NCI-H345 treated with DMSO at 0.1 percent for 48 hours (cell line): ENCODE measurements around the gene MYO5B.

Experiments used
- DNase-seq: peaks from one replicate; lab custom pipeline; 2025; ENCODE audit not compliant: unreplicated experiment; lab: John Stamatoyannopoulos, UW

The MYO5B gene

GRCh38 chr18:49861659-49862058 lies 333.3 kb downstream of the MYO5B start:
- DNase-seq: no peak

- no peak for DNase-seq
Observed at GRCh38 chr18:49859725-49860124, 335.2 kb downstream of the MYO5B start.

- no peak for DNase-seq
Observed at GRCh38 chr18:49859021-49859359, 336.0 kb downstream of the MYO5B start.

- DNase-seq: peak; percentile 35
Observed at GRCh38 chr18:49858309-49859020, 336.5 kb downstream of the MYO5B start.

- no peak for DNase-seq
Observed at GRCh38 chr18:49857708-49858107, 337.2 kb downstream of the MYO5B start.

GRCh38 chr18:49856496-49856895 lies 338.5 kb downstream of the MYO5B start:
- no peak for DNase-seq

- no peak for DNase-seq
Observed at GRCh38 chr18:49855711-49856415, 339.1 kb downstream of the MYO5B start.

GRCh38 chr18:49854681-49855080 lies 340.3 kb downstream of the MYO5B start:
- no peak for DNase-seq

GRCh38 chr18:49853436-49853835 lies 341.5 kb downstream of the MYO5B start:
- no peak for DNase-seq

GRCh38 chr18:49853011-49853410 lies 341.9 kb downstream of the MYO5B start:
- DNase-seq: no peak

GRCh38 chr18:49851624-49852023 lies 343.3 kb downstream of the MYO5B start:
- no peak for DNase-seq

GRCh38 chr18:49850636-49851035 lies 344.3 kb downstream of the MYO5B start:
- no peak for DNase-seq

GRCh38 chr18:49849331-49850217 lies 345.4 kb downstream of the MYO5B start:
- DNase-seq: peak; percentile 65

GRCh38 chr18:49848115-49848514 lies 346.8 kb downstream of the MYO5B start:
- DNase-seq: no peak

GRCh38 chr18:49847524-49847923 lies 347.4 kb downstream of the MYO5B start:
- DNase-seq: no peak

GRCh38 chr18:49846718-49847470 lies 348.1 kb downstream of the MYO5B start:
- DNase-seq: peak; percentile 61

- DNase-seq: no peak
Observed at GRCh38 chr18:49846361-49846662, 348.6 kb downstream of the MYO5B start.

- no peak for DNase-seq
Observed at GRCh38 chr18:49845629-49846360, 349.2 kb downstream of the MYO5B start.

- no peak for DNase-seq
Observed at GRCh38 chr18:49844903-49845302, 350.0 kb downstream of the MYO5B start.

GRCh38 chr18:49843778-49844625 lies 350.9 kb downstream of the MYO5B start:
- no peak for DNase-seq
